Measurements from ENCODE around the gene SP9. TPM values are rescaled to one million over a fixed set of nuclear protein-coding genes. Genes with fewer than 3 reads are reported as not detected.

The SP9 gene
- total and polyA plus RNA-seq, 9 of the 15 experiments (the other 6 are each of a cell fraction or from before 2014, with no cell fraction given) = 0.04 to 0.23 (median 0.11) TPM; not detected in 3

GRCh38 chr2:174340400-174341292 lies 5.9 kb downstream of the SP9 start:
- TF ChIP-seq CTCFL (IDR thresholded peaks at IDR 0.05; ENCODE audit: borderline replicate concordance, insufficient read depth, low read depth, low read length, poor library complexity, severe bottlenecking) (no peak), ID3 (CRISPR knock-in tag; IDR thresholded peaks at IDR 0.05) (no peak), ID3 (tag; IDR thresholded peaks at IDR 0.05) (no peak), HMGXB4 (CRISPR knock-in tag; IDR thresholded peaks at IDR 0.05) (0 out of 2 replicates have a peak, but pooled peaks have one; percentile 39), CBFA2T3 (IDR thresholded peaks at IDR 0.05) (no peak)
- Histone ChIP-seq H3K4me1 (replicated peaks in 1 of 2; ENCODE audit: control insufficient read depth in 2 of 2, insufficient read depth in 2 of 2, low read length in 2 of 2) (peaks cover 13 to 52% of the 10 kb centered on the region in 2 experiments; a peak in 3 of 5 replicates), H2AFZ (ENCODE audit: low read depth, low read length) (no peak overlapping the region)

More at GRCh38 chr2:174340400-174341292, 5.9 kb downstream of the SP9 start:
- H3K27ac ChIP-seq (ENCODE audit: extremely low read depth, low read depth, low read length) = no peak overlapping the region
- H3K4me2 ChIP-seq (ENCODE audit: insufficient read depth, low read length) = no peak overlapping the region
- no peaks in the 10 kb centered on the region for H3K9me3 ChIP-seq (replicated peaks; ENCODE audit: control insufficient read depth, insufficient read depth, low read depth, low read length)
- intact Hi-C loops (cut with micrococcal nuclease) (loop anchor here (1.0 to 10.0 kb wide), 6 partner anchors 182 to 1316 kb away; no protein-coding TSS in a partner anchor), in situ Hi-C loops (cut with MboI) (loop anchor here (10.0 kb wide), 2 partner anchors 296 to 766 kb away; no protein-coding TSS in a partner anchor)
- FAIRE-seq (no peak), DNase-seq (ENCODE audit: extremely low read depth in 1 of 4, low spot score in 3 of 4) (no peak), ATAC-seq (no peak)
- H3K27me3 ChIP-seq (ENCODE audit: control insufficient read depth in 2 of 2, insufficient read depth in 2 of 2, low read length in 2 of 2) = peaks cover 5 to 26% of the 10 kb centered on the region in 2 experiments; a peak in 3 of 5 replicates
- 69% methylated on average over 49 of the region's 70 CpGs for WGBS (ENCODE audit: insufficient coverage, low coverage, missing lambda C conversion rate)
- no peak overlapping the region for H3K4me3 ChIP-seq
- H4K20me1 ChIP-seq (replicated peaks; ENCODE audit: control insufficient read depth, insufficient read depth, low read length) = no peaks in the 10 kb centered on the region
- POLR2A ChIA-PET = interaction anchor here (0.9 kb wide), 2 partner anchors 10 to 14 kb away, joined by 3 to 6 read pairs; no protein-coding TSS in a partner anchor
- H3K36me3 ChIP-seq (ENCODE audit: control insufficient read depth, insufficient read depth, low read length) = no peaks in the 10 kb centered on the region
- CTCF ChIA-PET (ENCODE audit: low intra/inter-chr PET ratio) = interaction anchor here (0.7 to 5.2 kb wide), 10 partner anchors 157 to 938 kb away, joined by 3 to 44 read pairs (median 4); no protein-coding TSS in a partner anchor
- no peaks in the 10 kb centered on the region for H3K79me2 ChIP-seq (ENCODE audit: control insufficient read depth, insufficient read depth, low read length)
- no TSS peak for BruUV-seq (replicated peaks)
- H3K9ac ChIP-seq (ENCODE audit: insufficient read depth in 1 of 2, low read depth in 2 of 2, low read length in 2 of 2) = no peak overlapping the region
- H3K9me1 ChIP-seq (ENCODE audit: control insufficient read depth, insufficient read depth, low read length) = no peaks in the 10 kb centered on the region
